IMR-90 (cell line): ENCODE measurements around the gene C17orf107. TPM values are rescaled to one million over a fixed set of nuclear protein-coding genes. Genes with fewer than 3 reads are reported as not detected.

ENCODE experiments used
- ATAC-seq: fragments of 200-7000 bp; cut with Tn5 transposase; 2 replicates; pipeline ENCODE4 v1.9.1; 2020; ENCODE audit warnings: low read depth, mild to moderate bottlenecking, moderate library complexity
- BruUV-seq: library from RNA; stranded (reverse); fragments of 400-500 nt; replicated peaks from 2 replicates; lab custom pipeline; 2021; lab: Mats Ljungman, UMichigan
- CTCF ChIA-PET: fragments of 300-600 bp; formaldehyde crosslinking; extraction: SDS; loops from one replicate; lab custom pipeline; 2021; ENCODE audit warnings: antibody characterized with exemption; lab: Yijun Ruan, JAX
- POLR2A ChIA-PET: fragments of 300-600 bp; sonication (Branson Sonifier 250); formaldehyde crosslinking; loops from one replicate; lab custom pipeline; 2022; ENCODE audit warnings: antibody characterized with exemption; ENCODE audit not compliant: unreplicated experiment; lab: Charles Lee
- DNase-seq: peaks from one replicate; pipeline ENCODE4 v3.0.0; 2013
- H2AFZ ChIP-seq: replicated peaks from 2 replicates; pipeline ENCODE3; 2013; ENCODE audit warnings: low read length, mild to moderate bottlenecking; ENCODE audit not compliant: poor library complexity
- H2AK5ac ChIP-seq: 2 replicates; pipeline ENCODE4 v1.6.1; 2013; ENCODE audit warnings: low read depth, low read length, inconsistent platforms
- H2AK9ac ChIP-seq: replicated peaks from 2 replicates; pipeline ENCODE3; 2013; ENCODE audit warnings: mild to moderate bottlenecking, low read depth, low read length, moderate library complexity; ENCODE audit not compliant: poor library complexity
- H2BK120ac ChIP-seq: 2 replicates; pipeline ENCODE4 v1.6.1; 2013; ENCODE audit warnings: low read depth, low read length, inconsistent platforms
- H2BK15ac ChIP-seq: 3 replicates; pipeline ENCODE4 v1.6.1; 2013; ENCODE audit warnings: low read depth, low read length, inconsistent platforms
- H2BK20ac ChIP-seq: 2 replicates; pipeline ENCODE4 v1.6.1; 2013; ENCODE audit warnings: low read depth, mild to moderate bottlenecking, inconsistent platforms, low read length, moderate library complexity
- H2BK5ac ChIP-seq: 2 replicates; pipeline ENCODE4 v1.6.1; 2013; ENCODE audit warnings: mild to moderate bottlenecking, low read depth, low read length, inconsistent platforms; ENCODE audit not compliant: poor library complexity, severe bottlenecking
- H3K14ac ChIP-seq: replicated peaks from 2 replicates; pipeline ENCODE4 v1.6.1; 2013; ENCODE audit warnings: low read depth, low read length, inconsistent platforms
- H3K18ac ChIP-seq: 2 replicates; pipeline ENCODE4 v1.6.1; 2013; ENCODE audit warnings: low read depth, low read length, control low read depth
- H3K23ac ChIP-seq: 2 replicates; pipeline ENCODE4 v1.6.1; 2013; ENCODE audit warnings: low read depth, low read length, inconsistent platforms
- H3K27ac ChIP-seq: 2 replicates; pipeline ENCODE4 v1.5.1; 2013; ENCODE audit warnings: mild to moderate bottlenecking, control low read depth, low read length; ENCODE audit not compliant: insufficient read depth
- H3K27me3 ChIP-seq: 2 replicates; pipeline ENCODE4 v1.6.1; 2013; ENCODE audit warnings: low read length; ENCODE audit not compliant: control insufficient read depth, insufficient read depth
- H3K36me3 ChIP-seq: 2 replicates; pipeline ENCODE4 v1.6.1; 2013; ENCODE audit warnings: low read length, mixed read lengths; ENCODE audit not compliant: control insufficient read depth, insufficient read depth
- H3K4ac ChIP-seq: 2 replicates; pipeline ENCODE4 v1.6.1; 2013; ENCODE audit warnings: low read depth, low read length, inconsistent platforms
- H3K4me1 ChIP-seq: 2 replicates; pipeline ENCODE4 v1.6.1; 2013; ENCODE audit warnings: low read length, mixed read lengths; ENCODE audit not compliant: control insufficient read depth, insufficient read depth
- H3K4me2 ChIP-seq: 2 replicates; pipeline ENCODE4 v1.6.1; 2013; ENCODE audit warnings: low read depth, mild to moderate bottlenecking, control low read depth, low read length, moderate library complexity
- H3K4me3 ChIP-seq: 2 replicates; pipeline ENCODE4 v1.5.1; 2013; ENCODE audit warnings: low read depth, mild to moderate bottlenecking, control low read depth, low read length, moderate library complexity; ENCODE audit not compliant: insufficient read depth
- H3K56ac ChIP-seq: 2 replicates; pipeline ENCODE4 v1.6.1; 2013; ENCODE audit warnings: low read length, inconsistent platforms; ENCODE audit not compliant: insufficient read depth; ENCODE audit errors: extremely low read depth
- H3K79me1 ChIP-seq, 2 experiments: 2 replicates each; pipeline ENCODE4 v1.6.1; 2013; ENCODE audit warnings: low read length in 2 of 2, inconsistent platforms in 1 of 2, low read depth in 1 of 2
- H3K9ac ChIP-seq: 2 replicates; pipeline ENCODE4 v1.6.1; 2013; ENCODE audit warnings: low read depth, low read length, control low read depth
- H3K9me1 ChIP-seq: 2 replicates; pipeline ENCODE4 v1.6.1; 2013; ENCODE audit warnings: low read length, inconsistent platforms; ENCODE audit not compliant: insufficient read depth
- H3K9me3 ChIP-seq: 2 replicates; pipeline ENCODE4 v1.6.1; 2013; ENCODE audit warnings: low read length; ENCODE audit not compliant: control insufficient read depth, insufficient read depth
- H4K20me1 ChIP-seq: 2 replicates; pipeline ENCODE4 v1.6.1; 2013; ENCODE audit warnings: low read length, inconsistent platforms; ENCODE audit not compliant: insufficient read depth
- H4K5ac ChIP-seq: 2 replicates; pipeline ENCODE4 v1.6.1; 2013; ENCODE audit warnings: mild to moderate bottlenecking, low read depth, low read length, control low read depth
- H4K8ac ChIP-seq, 2 experiments: 2 replicates each; pipeline ENCODE4 v1.6.1; 2013; ENCODE audit warnings: low read depth in 2 of 2, low read length in 2 of 2, control low read depth in 1 of 2, inconsistent platforms in 1 of 2
- H4K91ac ChIP-seq: 2 replicates; pipeline ENCODE4 v1.6.1; 2013; ENCODE audit warnings: low read depth, low read length, inconsistent platforms; ENCODE audit not compliant: insufficient read depth
- BHLHE40 ChIP-seq: fragments of 150-350 bp; IDR thresholded peaks from 2 replicates; pipeline ENCODE4 v1.6.1; 2016; ENCODE audit warnings: mild to moderate bottlenecking, low read depth, low read length
- CEBPB ChIP-seq: IDR thresholded peaks from 2 replicates; pipeline ENCODE4 v1.6.1; 2012; ENCODE audit warnings: low read depth, low read length, improper control_type of control experiment
- CHD1 ChIP-seq: IDR thresholded peaks from 2 replicates; pipeline ENCODE4 v1.6.1; 2012; ENCODE audit warnings: low read depth, low read length, improper control_type of control experiment
- CTCF ChIP-seq: conservative IDR thresholded peaks from 2 replicates; pipeline ENCODE4 v1.5.1; 2012; ENCODE audit warnings: mild to moderate bottlenecking, low read depth, low read length, improper control_type of control experiment
- ELK1 ChIP-seq: fragments of 150-350 bp; IDR thresholded peaks from 2 replicates; pipeline ENCODE4 v1.6.1; 2016; ENCODE audit warnings: low read depth, mild to moderate bottlenecking, low read length, moderate library complexity, borderline replicate concordance
- FOS ChIP-seq: fragments of 150-350 bp; IDR thresholded peaks from 2 replicates; pipeline ENCODE4 v1.6.1; 2016; ENCODE audit warnings: low read depth, low read length
- MAFK ChIP-seq: IDR thresholded peaks from 2 replicates; pipeline ENCODE4 v1.6.1; 2012; ENCODE audit warnings: low read depth, low read length, improper control_type of control experiment
- MXI1 ChIP-seq: IDR thresholded peaks from 2 replicates; pipeline ENCODE4 v1.6.1; 2012; ENCODE audit warnings: low read depth, mild to moderate bottlenecking, low read length, moderate library complexity, borderline replicate concordance
- NFE2L2 ChIP-seq: fragments of 150-350 bp; IDR thresholded peaks from 2 replicates; pipeline ENCODE4 v1.6.1; 2016; ENCODE audit warnings: low read depth, mild to moderate bottlenecking, low read length
- POLR2A ChIP-seq: IDR thresholded peaks from 2 replicates; pipeline ENCODE4 v1.6.1; 2012; ENCODE audit warnings: mild to moderate bottlenecking, low read depth, low read length
- RCOR1 ChIP-seq: IDR thresholded peaks from 2 replicates; pipeline ENCODE4 v1.6.1; 2012; ENCODE audit warnings: mild to moderate bottlenecking, low read length, improper control_type of control experiment; ENCODE audit not compliant: insufficient replicate concordance
- RFX5 ChIP-seq: IDR thresholded peaks from 2 replicates; pipeline ENCODE4 v1.8.0; 2012; ENCODE audit warnings: low read depth, mild to moderate bottlenecking, low read length, moderate library complexity
- SMC3 ChIP-seq: fragments of 150-350 bp; IDR thresholded peaks from 2 replicates; pipeline ENCODE4 v1.6.1; 2016; ENCODE audit warnings: low read depth, mild to moderate bottlenecking, antibody characterized with exemption, low read length, moderate library complexity
- USF2 ChIP-seq: fragments of 150-350 bp; IDR thresholded peaks from 2 replicates; pipeline ENCODE4 v1.6.1; 2017; ENCODE audit warnings: mild to moderate bottlenecking, antibody characterized with exemption, low read length, low read depth
- WGBS, 2 experiments: methylation state at CpG; one replicate each; pipeline versions ENCODE4 v1.1.5 to v1.1.7; 2013; ENCODE audit warnings: missing lambda C conversion rate in 2 of 2; ENCODE audit not compliant: insufficient read length in 1 of 2; ENCODE audit errors: extremely low coverage in 2 of 2; 5-methylcytosine and 5-hydroxymethylcytosine counted together
- dilution Hi-C: fragments of 300-500 bp; cut with HindIII; formaldehyde crosslinking; loops from one replicate; pipeline ENCODE4 v1.14.3; 2018; ENCODE audit warnings: low sequenced_read_pairs; ENCODE audit not compliant: unreplicated experiment
- in situ Hi-C: fragments of 300-500 bp; cut with MboI; formaldehyde crosslinking; loops from 3 replicates; pipeline ENCODE4 v1.14.3; 2019; ENCODE audit warnings: low sequenced_read_pairs, inconsistent platforms, mixed read lengths
- intact Hi-C: fragments of 100-400 bp; cut with micrococcal nuclease; formaldehyde crosslinking; loops from 2 replicates; pipeline ENCODE4 v1.10.0; 2022
- polyA plus RNA-seq, 3 experiments: library from polyadenylated mRNA; depleted of rRNA; stranded (reverse); fragments of >200 nt; gene quantifications; 2 replicates each; pipeline ENCODE4 v1.2.3, GENCODE V29; 2012; ENCODE audit warnings: low replicate concordance in 1 of 3
- total RNA-seq: library from RNA; depleted of rRNA; stranded (reverse); fragments of >200 nt; gene quantifications from 2 replicates; pipeline ENCODE4 v1.2.3, GENCODE V29; 2012

Gene C17orf107
- total and polyA plus RNA-seq, 2 of the 4 experiments (the other 2 are of a cell fraction) = 0.54 to 0.82 TPM

DNA sequence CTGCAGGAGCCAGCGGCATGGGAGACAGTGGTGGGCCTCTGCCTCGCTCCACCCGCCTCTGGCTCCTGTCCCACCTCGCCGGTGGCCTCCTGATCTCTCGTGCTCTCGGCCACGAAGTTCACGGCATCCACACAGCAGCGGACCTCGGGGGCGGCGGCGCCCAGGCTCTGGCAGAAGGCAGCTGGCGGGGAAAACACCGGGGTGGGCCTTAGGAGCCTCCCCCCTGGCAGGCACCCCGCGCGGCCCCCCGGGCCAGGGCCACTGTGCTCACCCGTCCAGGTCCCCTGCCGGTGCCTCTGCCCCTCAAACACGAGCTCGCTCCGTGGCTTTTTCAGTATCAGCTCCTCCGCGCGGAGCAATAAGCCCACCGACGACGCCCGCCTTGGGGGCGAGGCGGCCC lies 409 bp upstream of the C17orf107 start:
- H3K36me3 ChIP-seq = peaks cover 34% of the 10 kb centered on the region
- WGBS, 2 experiments = 24% methylated on average over 21 of the region's 34 CpGs; no CpG with 5 or more reads in 1 of the 2 experiments
- no peak overlapping the region for H3K27ac ChIP-seq
- H3K9ac ChIP-seq = no peak overlapping the region
- no peak overlapping the region for H3K4ac ChIP-seq
- H3K79me1 ChIP-seq = no peaks in the 10 kb centered on the region
- in situ Hi-C loops (no loop called here), intact Hi-C loops (no loop called here), dilution Hi-C loops (no loop called here)
- no TSS peak for BruUV-seq
- H3K9me3 ChIP-seq = no peaks in the 10 kb centered on the region; the same call in 1 of the 2 replicates
- H2AK9ac ChIP-seq = peak overlapping the region; percentile 58
- no peak overlapping the region for H2BK15ac ChIP-seq
- no peak overlapping the region for H4K91ac ChIP-seq
- no peak overlapping the region for H3K4me2 ChIP-seq
- POLR2A ChIA-PET = interaction anchor here (0.6 kb wide), 1 partner anchor 344 kb away, joined by 4 read pairs; no protein-coding TSS in a partner anchor
- CTCF ChIA-PET = no interaction called here
- DNase-seq = no peak
- H3K56ac ChIP-seq = no peak overlapping the region
- H3K23ac ChIP-seq = no peak overlapping the region
- H2AK5ac ChIP-seq = no peak overlapping the region
- H3K4me3 ChIP-seq = no peak overlapping the region
- H4K20me1 ChIP-seq = no peaks in the 10 kb centered on the region; the same call in none of the 2 replicates
- H4K8ac ChIP-seq = no peak overlapping the region
- peak overlapping the region; percentile 47 for H2AFZ ChIP-seq
- H3K18ac ChIP-seq = no peak overlapping the region
- H2BK120ac ChIP-seq = no peak overlapping the region
- no peak overlapping the region for H4K5ac ChIP-seq
- H2BK20ac ChIP-seq = no peak overlapping the region
- no peak for ATAC-seq
- no peak overlapping the region for H3K14ac ChIP-seq
- TF ChIP-seq POLR2A (no peak), FOS (no peak), ELK1 (no peak), CEBPB (no peak), NFE2L2 (no peak), RFX5 (no peak), CTCF (no peak), BHLHE40 (no peak), RCOR1 (no peak), MXI1 (no peak), CHD1 (no peak), MAFK (no peak), SMC3 (no peak), USF2 (no peak)
- H3K9me1 ChIP-seq = peaks cover 4% of the 10 kb centered on the region; the same call in 1 of the 2 replicates
- H3K4me1 ChIP-seq = no peaks in the 10 kb centered on the region
- H2BK5ac ChIP-seq = no peak overlapping the region
- H3K27me3 ChIP-seq = no peaks in the 10 kb centered on the region; the same call in 1 of the 2 replicates
